Nephron progenitor cell (in vitro differentiated cells): ENCODE data around the gene MAG.

Experiments
- DNase-seq: peaks from one replicate; pipeline ENCODE4 v3.0.0; 2021
- H3K27ac Mint-ChIP-seq: 2 replicates; pipeline ENCODE4 v1.8.0; 2021; ENCODE audit warnings: mild to moderate bottlenecking, moderate library complexity, mixed read lengths
- H3K27me3 Mint-ChIP-seq: 2 replicates; pipeline ENCODE4 v1.8.0; 2021; ENCODE audit warnings: mild to moderate bottlenecking, low read depth, mixed read lengths; ENCODE audit not compliant: poor library complexity
- H3K36me3 Mint-ChIP-seq: 2 replicates; pipeline ENCODE4 v1.8.0; 2021; ENCODE audit warnings: low read depth, mixed read lengths
- H3K4me1 Mint-ChIP-seq: 2 replicates; pipeline ENCODE4 v1.8.0; 2021; ENCODE audit warnings: mixed read lengths
- H3K4me3 Mint-ChIP-seq: 2 replicates; pipeline ENCODE4 v1.8.0; 2021; ENCODE audit warnings: mild to moderate bottlenecking, moderate library complexity, mixed read lengths
- H3K9me3 Mint-ChIP-seq: 2 replicates; pipeline ENCODE4 v1.8.0; 2021; ENCODE audit warnings: mild to moderate bottlenecking, moderate library complexity, mixed read lengths
- TF ChIP-seq, protein P1 (sequence below): fragments of 200-600 bp; sonication (generic); IDR thresholded peaks from 2 replicates; pipeline ENCODE4 v1.5.0; 2021; ENCODE audit warnings: antibody characterized with exemption

Gene MAG

GRCh38 chr19:35257113-35257461 lies 34.9 kb upstream of the MAG start:
- peaks cover 42% of the 10 kb centered on the region for H3K4me1 Mint-ChIP-seq
- no peaks in the 10 kb centered on the region for H3K9me3 Mint-ChIP-seq
- TF ChIP-seq, protein P1, sequence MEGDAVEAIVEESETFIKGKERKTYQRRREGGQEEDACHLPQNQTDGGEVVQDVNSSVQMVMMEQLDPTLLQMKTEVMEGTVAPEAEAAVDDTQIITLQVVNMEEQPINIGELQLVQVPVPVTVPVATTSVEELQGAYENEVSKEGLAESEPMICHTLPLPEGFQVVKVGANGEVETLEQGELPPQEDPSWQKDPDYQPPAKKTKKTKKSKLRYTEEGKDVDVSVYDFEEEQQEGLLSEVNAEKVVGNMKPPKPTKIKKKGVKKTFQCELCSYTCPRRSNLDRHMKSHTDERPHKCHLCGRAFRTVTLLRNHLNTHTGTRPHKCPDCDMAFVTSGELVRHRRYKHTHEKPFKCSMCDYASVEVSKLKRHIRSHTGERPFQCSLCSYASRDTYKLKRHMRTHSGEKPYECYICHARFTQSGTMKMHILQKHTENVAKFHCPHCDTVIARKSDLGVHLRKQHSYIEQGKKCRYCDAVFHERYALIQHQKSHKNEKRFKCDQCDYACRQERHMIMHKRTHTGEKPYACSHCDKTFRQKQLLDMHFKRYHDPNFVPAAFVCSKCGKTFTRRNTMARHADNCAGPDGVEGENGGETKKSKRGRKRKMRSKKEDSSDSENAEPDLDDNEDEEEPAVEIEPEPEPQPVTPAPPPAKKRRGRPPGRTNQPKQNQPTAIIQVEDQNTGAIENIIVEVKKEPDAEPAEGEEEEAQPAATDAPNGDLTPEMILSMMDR: no peak
- H3K27ac Mint-ChIP-seq: peak overlapping the region; percentile 36
- H3K27me3 Mint-ChIP-seq: peaks cover 6% of the 10 kb centered on the region
- peaks cover 37% of the 10 kb centered on the region for H3K36me3 Mint-ChIP-seq
- DNase-seq: no peak
- no peak overlapping the region for H3K4me3 Mint-ChIP-seq

DNA sequence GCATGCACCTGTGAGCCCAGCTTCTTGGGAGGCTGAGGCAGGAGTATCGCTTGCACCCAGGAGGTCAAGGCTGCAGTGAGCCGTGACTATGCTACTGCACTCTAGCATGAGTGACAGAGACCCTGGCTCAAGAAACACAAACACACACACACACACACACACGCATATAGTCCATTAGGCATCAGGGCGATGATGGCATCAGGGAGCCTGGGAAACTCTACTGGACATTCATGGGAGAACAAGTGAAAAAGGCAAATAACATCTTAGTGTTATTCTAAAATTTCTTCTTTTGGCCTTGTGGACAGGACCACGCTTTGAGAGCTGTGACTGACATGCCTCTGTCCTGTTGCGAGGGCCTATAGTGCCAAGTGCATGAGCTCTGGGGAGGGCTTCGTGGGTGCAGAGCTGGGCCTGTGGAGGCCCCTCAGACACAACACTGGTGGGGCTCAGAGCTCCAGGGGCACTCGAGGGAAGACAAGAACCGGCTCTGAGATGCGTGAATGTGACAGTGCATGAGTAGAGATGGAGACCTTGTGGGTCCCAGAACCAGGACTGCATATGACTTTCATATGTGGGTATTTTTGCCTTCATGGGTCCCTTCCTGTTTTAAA lies 31.2 kb upstream of the MAG start:
- Mint-ChIP-seq H3K27ac (peak overlapping the region; percentile 59), H3K27me3 (peaks cover 3% of the 10 kb centered on the region), H3K9me3 (no peaks in the 10 kb centered on the region), H3K36me3 (peaks cover 17% of the 10 kb centered on the region), H3K4me3 (no peak overlapping the region), H3K4me1 (peaks cover 60% of the 10 kb centered on the region)
- DNase-seq: no peak
- TF ChIP-seq, protein P1: no peak

- no peak overlapping the region for H3K4me3 Mint-ChIP-seq
- TF ChIP-seq, protein P1: no peak
- no peaks in the 10 kb centered on the region for H3K9me3 Mint-ChIP-seq
- H3K36me3 Mint-ChIP-seq: peaks cover 16% of the 10 kb centered on the region
- peaks cover 64% of the 10 kb centered on the region for H3K4me1 Mint-ChIP-seq
- DNase-seq: no peak
- peaks cover 3% of the 10 kb centered on the region for H3K27me3 Mint-ChIP-seq
- H3K27ac Mint-ChIP-seq: no peak overlapping the region
Observed at GRCh38 chr19:35261356-35262100, 30.4 kb upstream of the MAG start.

DNA sequence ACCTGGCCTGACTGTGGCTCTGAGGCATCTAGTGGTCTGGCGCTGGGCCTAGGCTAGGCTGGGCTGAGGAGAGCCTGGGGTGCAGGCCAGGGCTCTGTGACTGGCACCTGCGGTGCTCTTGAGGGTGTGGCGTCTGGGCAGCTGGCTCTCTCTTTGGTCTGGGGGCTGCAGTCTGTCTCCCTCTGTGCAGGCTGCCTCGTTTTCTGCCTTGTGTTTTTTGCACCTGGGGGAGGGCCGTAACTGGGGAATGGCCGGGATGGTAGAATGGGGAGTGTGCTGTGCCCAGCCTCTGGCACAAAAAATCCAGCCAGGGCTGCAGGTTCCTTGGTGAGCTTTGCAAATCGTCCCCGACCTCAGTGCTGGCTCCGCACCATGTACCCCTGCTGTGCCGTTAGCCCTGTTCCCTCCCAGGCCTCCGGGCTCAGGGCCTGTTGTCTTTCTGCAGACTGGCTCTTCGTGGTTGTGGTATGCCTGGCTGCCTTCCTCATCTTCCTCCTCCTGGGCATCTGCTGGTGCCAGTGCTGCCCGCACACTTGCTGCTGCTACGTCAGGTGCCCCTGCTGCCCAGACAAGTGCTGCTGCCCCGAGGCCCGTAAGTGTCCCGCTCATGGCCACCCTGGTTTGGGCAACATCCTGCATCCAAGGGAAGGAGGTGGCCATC lies 29.7 kb upstream of the MAG start:
- Mint-ChIP-seq H3K36me3 (peaks cover 16% of the 10 kb centered on the region), H3K27ac (peak overlapping the region; percentile 78), H3K4me3 (no peak overlapping the region), H3K27me3 (peaks cover 3% of the 10 kb centered on the region), H3K4me1 (peaks cover 60% of the 10 kb centered on the region), H3K9me3 (no peaks in the 10 kb centered on the region)
- DNase-seq: no peak
- TF ChIP-seq, protein P1: no peak

GRCh38 chr19:35264268-35265125 lies 27.5 kb upstream of the MAG start:
- Mint-ChIP-seq H3K9me3 (no peaks in the 10 kb centered on the region), H3K36me3 (peaks cover 16% of the 10 kb centered on the region), H3K27ac (peak overlapping the region; percentile 43), H3K27me3 (no peaks in the 10 kb centered on the region), H3K4me3 (no peak overlapping the region), H3K4me1 (peaks cover 44% of the 10 kb centered on the region)
- DNase-seq: no peak
- TF ChIP-seq, protein P1: no peak
